ENCODE data around the gene ARMH3. TPM values are rescaled to one million over a fixed set of nuclear protein-coding genes. Genes with fewer than 3 reads are reported as not detected.

ARMH3 gene
- total RNA-seq, 2 experiments from 2014 or later: 7.9 to 24.3 TPM

- H3K4me3 ChIP-seq (ENCODE audit: low read depth, low read length, poor library complexity, severe bottlenecking): no peak overlapping the region
- intact Hi-C loops (cut with micrococcal nuclease; ENCODE audit: unreplicated experiment): no loop called here
- H3K79me2 ChIP-seq (ENCODE audit: insufficient read depth, low read depth, low read length): no peaks in the 10 kb centered on the region
- TF ChIP-seq CTCF (conservative IDR thresholded peaks at IDR 0.05; ENCODE audit: low read length) (no peak), EZH2phosphoT487 (IDR thresholded peaks at IDR 0.05; ENCODE audit: borderline replicate concordance, low read depth, low read length) (no peak)
- POLR2A ChIA-PET: interaction anchor here (0.6 kb wide), 2 partner anchors 10 to 46 kb away, joined by 3 to 4 read pairs; no protein-coding TSS in a partner anchor
- DNase-seq (ENCODE audit: low spot score): no peak
- no peak overlapping the region for H3K4me2 ChIP-seq (ENCODE audit: low read length)
- H4K20me1 ChIP-seq (ENCODE audit: insufficient read depth, low read length): no peaks in the 10 kb centered on the region
- BruUV-seq (replicated peaks): no TSS peak
- H2AFZ ChIP-seq (ENCODE audit: low read length): no peak overlapping the region
- no peaks in the 10 kb centered on the region for H3K9me2 ChIP-seq (ENCODE audit: insufficient read depth, low read length)
- CTCF ChIA-PET (ENCODE audit: unreplicated experiment): no interaction called here
- peaks cover 6% of the 10 kb centered on the region for H3K4me1 ChIP-seq (ENCODE audit: insufficient read depth, low read length, poor library complexity, severe bottlenecking)
- H3K36me3 ChIP-seq (ENCODE audit: insufficient read depth, low read length): no peaks in the 10 kb centered on the region
- H3K27ac ChIP-seq (ENCODE audit: low read depth, low read length, poor library complexity, severe bottlenecking): no peak overlapping the region
- H3K9me3 ChIP-seq (ENCODE audit: low read length): no peaks in the 10 kb centered on the region
Observed at GRCh38 chr10:101961591-101962498, 94.1 kb downstream of the ARMH3 start.

GRCh38 chr10:101960879-101961395 is 95.0 kb downstream of the ARMH3 start:
- Histone ChIP-seq H3K9me2 (ENCODE audit: insufficient read depth, low read length) (no peaks in the 10 kb centered on the region), H3K27ac (ENCODE audit: low read depth, low read length, poor library complexity, severe bottlenecking) (no peak overlapping the region), H3K9me3 (ENCODE audit: low read length) (no peaks in the 10 kb centered on the region), H3K79me2 (ENCODE audit: insufficient read depth, low read depth, low read length) (no peaks in the 10 kb centered on the region), H4K20me1 (ENCODE audit: insufficient read depth, low read length) (no peaks in the 10 kb centered on the region), H3K4me1 (ENCODE audit: insufficient read depth, low read length, poor library complexity, severe bottlenecking) (no peaks in the 10 kb centered on the region), H3K36me3 (ENCODE audit: insufficient read depth, low read length) (peaks cover 6% of the 10 kb centered on the region), H2AFZ (ENCODE audit: low read length) (no peak overlapping the region), H3K4me2 (ENCODE audit: low read length) (no peak overlapping the region), H3K4me3 (ENCODE audit: low read depth, low read length, poor library complexity, severe bottlenecking) (no peak overlapping the region)
- no TSS peak for BruUV-seq (replicated peaks)
- ChIA-PET POLR2A (interaction anchor here (0.7 to 1.3 kb wide), 3 partner anchors 12 to 1029 kb away, joined by 3 to 8 read pairs (median 3); no protein-coding TSS in a partner anchor), CTCF (ENCODE audit: unreplicated experiment) (no interaction called here)
- no peak for DNase-seq (ENCODE audit: low spot score)
- intact Hi-C loops (cut with micrococcal nuclease; ENCODE audit: unreplicated experiment): no loop called here
- TF ChIP-seq EZH2phosphoT487 (IDR thresholded peaks at IDR 0.05; ENCODE audit: borderline replicate concordance, low read depth, low read length) (no peak), CTCF (conservative IDR thresholded peaks at IDR 0.05; ENCODE audit: low read length) (no peak)
